Stimulated activated CD8-positive, alpha-beta memory T cell treated with anti-CD3 and anti-CD28 coated beads, Interleukin-12 subunit alpha, Interleukin-12 subunit beta, amount 100 ng/mL, for 4 hours (primary cell): Measurements from ENCODE around the gene ARL14EP.

Experiments used
- DNase-seq: peaks from one replicate; pipeline ENCODE4 v3.0.0-alpha.2; 2020; ENCODE audit warnings: low read depth

ARL14EP gene

GRCh38 chr11:30381879-30382278 lies 59.0 kb downstream of the ARL14EP start:
- DNase-seq: no peak
